Lung (tissue), 12 donors: ENCODE data around the gene ULBP2. TPM values are rescaled to one million over a fixed set of nuclear protein-coding genes. Genes with fewer than 3 reads are reported as not detected.

Experiments
- ATAC-seq: fragments of 200-7000 bp; cut with Tn5 transposase; one replicate; pipeline ENCODE4 v1.9.1; 2020; ENCODE audit warnings: moderate number of reproducible peaks; ENCODE audit not compliant: insufficient read depth, low FRiP score
- DNase-seq, 3 donors: peaks; one replicate each; pipeline ENCODE4 v3.0.0-alpha.2; 2013 to 2017
- H3K27ac ChIP-seq, 2 donors: one replicate each; pipeline ENCODE4 v1.5.1; 2013; ENCODE audit warnings: mild to moderate bottlenecking in 2 of 2, moderate library complexity in 2 of 2, control low read depth in 1 of 2, inconsistent platforms in 1 of 2, low read depth in 1 of 2, low read length in 1 of 2
- H3K27me3 ChIP-seq, 3 donors: one replicate each; pipeline ENCODE4 v1.5.1; 2013; ENCODE audit warnings: low read length in 2 of 3; ENCODE audit not compliant: control insufficient read depth in 3 of 3, insufficient read depth in 3 of 3
- H3K36me3 ChIP-seq, 4 donors: one replicate each; pipeline ENCODE4 v1.5.1; 2013; ENCODE audit warnings: low read length in 4 of 4, mild to moderate bottlenecking in 1 of 4, moderate library complexity in 1 of 4; ENCODE audit not compliant: control insufficient read depth in 4 of 4, insufficient read depth in 4 of 4
- H3K4me1 ChIP-seq, 5 donors: one replicate each; pipeline ENCODE4 v1.5.1; 2013; ENCODE audit warnings: low read length in 5 of 5, mild to moderate bottlenecking in 2 of 5, moderate library complexity in 1 of 5; ENCODE audit not compliant: control insufficient read depth in 5 of 5, insufficient read depth in 5 of 5
- H3K4me3 ChIP-seq: one replicate; pipeline ENCODE4 v1.5.1; 2013; ENCODE audit warnings: mild to moderate bottlenecking, control low read depth, moderate library complexity
- H3K9ac ChIP-seq, 2 donors: one replicate each; pipeline ENCODE4 v1.5.1; 2013; ENCODE audit warnings: low read length in 2 of 2, control low read depth in 1 of 2; ENCODE audit not compliant: insufficient read depth in 1 of 2
- H3K9me3 ChIP-seq, 4 donors: one replicate each; pipeline ENCODE4 v1.5.1; 2013; ENCODE audit warnings: low read length in 3 of 4, mild to moderate bottlenecking in 1 of 4, moderate library complexity in 1 of 4; ENCODE audit not compliant: control insufficient read depth in 4 of 4, insufficient read depth in 3 of 4
- CTCF ChIP-seq: IDR thresholded peaks from 2 replicates; pipeline ENCODE4 v1.5.1; 2012; ENCODE audit warnings: mild to moderate bottlenecking; ENCODE audit errors: control extremely low read depth, extremely low read depth
- WGBS, 2 donors: extraction: QIAGEN DNeasy Blood & Tissue Kit; methylation state at CpG; one replicate each; pipeline ENCODE4 v1.1.7; 2013; 5-methylcytosine and 5-hydroxymethylcytosine counted together
- polyA plus RNA-seq, 2 donors: library from polyadenylated mRNA; stranded (reverse); fragments of 200-250 nt; gene quantifications; one replicate each; pipeline ENCODE4 v1.2.1, GENCODE V29; 2013
- total RNA-seq, 2 donors: library from RNA; depleted of rRNA in 1 of 2; stranded (reverse); fragments of >200 nt in 1 of 2; gene quantifications; one replicate each; pipeline ENCODE4 v1.2.1, GENCODE V29; 2014 to 2021
- donor health status: control.
- donor health status: control.
- donor health status: Bipolar disorder and iron deficiency.
- donor health status: healthy.
- donor health status: DM: yes; HTN: yes; CAD: no.

The ULBP2 gene
- total and polyA plus RNA-seq, 4 donors: 1.2 to 6.2 (median 2.7) TPM

DNA sequence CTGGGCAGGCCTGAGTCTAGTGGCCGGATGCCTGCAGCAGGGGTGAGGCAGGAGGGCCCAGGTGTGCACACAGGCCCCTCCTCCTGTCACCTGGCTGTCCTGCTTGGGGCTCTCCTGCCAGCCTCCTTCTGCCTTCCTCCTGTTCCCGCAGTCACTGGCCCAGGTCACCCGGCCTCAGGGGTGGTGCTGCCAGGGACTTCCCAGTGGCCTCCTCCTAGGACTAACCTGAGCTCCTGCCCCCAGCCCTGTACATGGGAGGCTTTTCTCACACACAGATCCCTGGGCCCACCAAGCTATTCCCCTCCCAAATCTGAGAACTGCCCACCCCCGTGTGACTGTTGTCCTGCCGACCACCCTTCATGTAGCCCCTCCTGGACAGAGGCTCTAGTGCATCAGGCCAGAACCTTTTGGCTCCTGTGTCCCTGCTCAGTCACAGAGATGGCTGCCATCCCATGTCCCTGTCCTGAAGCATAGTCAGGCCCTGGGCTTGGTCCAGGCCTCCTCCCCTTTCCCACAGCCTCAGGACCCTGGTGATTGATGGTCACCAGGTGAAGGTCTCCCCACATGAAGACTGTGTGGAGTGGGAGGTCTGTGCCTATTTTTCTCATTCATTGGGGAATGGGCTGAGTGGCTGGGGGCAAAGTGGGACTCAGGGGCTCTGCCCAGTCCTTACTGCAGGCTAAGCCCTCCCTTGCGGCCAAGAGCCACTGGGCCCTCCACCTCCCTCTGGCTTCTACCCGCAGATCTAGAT lies 20.8 kb downstream of the ULBP2 start:
- no peaks in the 10 kb centered on the region for H3K36me3 ChIP-seq
- peaks cover 0 to 85% (median 50%) of the 10 kb centered on the region in 3 donors for H3K27me3 ChIP-seq
- H3K9ac ChIP-seq: no peak overlapping the region
- H3K4me3 ChIP-seq: no peak overlapping the region
- TF ChIP-seq CTCF: no peak
- peaks cover 0 to 24% (median 4%) of the 10 kb centered on the region in 5 donors for H3K4me1 ChIP-seq
- no peak overlapping the region for H3K27ac ChIP-seq
- WGBS, 2 donors: 68 to 78% methylated on average over 7 of the region's 7 CpGs
- no peaks in the 10 kb centered on the region for H3K9me3 ChIP-seq
- no peak for ATAC-seq
- no peak for DNase-seq

DNA sequence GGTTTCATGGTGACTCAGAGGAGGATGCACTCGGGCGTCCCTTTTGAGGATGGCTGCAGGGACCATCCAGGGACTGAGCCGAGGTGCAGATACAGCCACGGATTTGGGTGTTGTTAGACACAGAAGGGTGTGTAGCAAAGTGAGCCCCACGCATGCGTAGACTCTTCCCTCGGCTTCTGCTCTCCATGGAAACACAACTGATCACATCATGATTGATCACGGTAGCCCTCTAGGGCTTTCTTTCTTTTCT lies 21.3 kb downstream of the ULBP2 start:
- Histone ChIP-seq H3K9me3 (no peaks in the 10 kb centered on the region), H3K27ac (no peak overlapping the region), H3K4me1 (peaks cover 0 to 24% (median 4%) of the 10 kb centered on the region in 5 donors), H3K9ac (no peak overlapping the region), H3K27me3 (peaks cover 0 to 85% (median 46%) of the 10 kb centered on the region in 3 donors), H3K36me3 (no peaks in the 10 kb centered on the region), H3K4me3 (no peak overlapping the region)
- no peak for TF ChIP-seq CTCF
- DNase-seq (peak in 1 of 3 donors; percentile 43), ATAC-seq (no peak)
- 14 to 21% methylated on average over 8 of the region's 8 CpGs for WGBS, 2 donors

GRCh38 chr6:149963462-149964307 lies 21.9 kb downstream of the ULBP2 start, which contains the start of gene ULBP1:
Gene ULBP1, plus strand, starts transcription at chr6:149963943. Its CDS starts 107 bp downstream, at chr6:149964050.
- peak within 1 kb of the TSS in 1 of 2 donors; percentile 52 for H3K9ac ChIP-seq
- no peaks in the 10 kb centered on the region for H3K9me3 ChIP-seq
- H3K4me1 ChIP-seq: peaks cover 0 to 24% (median 4%) of the 10 kb centered on the region in 5 donors
- peaks cover 0 to 86% (median 49%) of the 10 kb centered on the region in 3 donors for H3K27me3 ChIP-seq
- TF ChIP-seq CTCF: no peak
- peak within 1 kb of the TSS in 1 of 2 donors; percentile 21 for H3K27ac ChIP-seq
- DNase-seq (peak; percentile 90 to 91 (median 90)), ATAC-seq (peak; percentile 93)
- H3K36me3 ChIP-seq: no peaks in the 10 kb centered on the region
- peak within 1 kb of the TSS; percentile 33 for H3K4me3 ChIP-seq
- 0 to 1% methylated on average over 58 to 69 of the region's 69 CpGs for WGBS, 2 donors
